Measurements from ENCODE around the gene RANBP6. TPM values are rescaled to one million over a fixed set of nuclear protein-coding genes. Genes with fewer than 3 reads are reported as not detected.
A peak's percentile ranks its signal among the peaks of the same experiment; 100 is the strongest.

The RANBP6 gene
- total RNA-seq, 3 donors from 2014 or later (not counting 1 experiment from before 2014, with no cell fraction given): 27.5 to 31.3 (median 29.6) TPM

DNA sequence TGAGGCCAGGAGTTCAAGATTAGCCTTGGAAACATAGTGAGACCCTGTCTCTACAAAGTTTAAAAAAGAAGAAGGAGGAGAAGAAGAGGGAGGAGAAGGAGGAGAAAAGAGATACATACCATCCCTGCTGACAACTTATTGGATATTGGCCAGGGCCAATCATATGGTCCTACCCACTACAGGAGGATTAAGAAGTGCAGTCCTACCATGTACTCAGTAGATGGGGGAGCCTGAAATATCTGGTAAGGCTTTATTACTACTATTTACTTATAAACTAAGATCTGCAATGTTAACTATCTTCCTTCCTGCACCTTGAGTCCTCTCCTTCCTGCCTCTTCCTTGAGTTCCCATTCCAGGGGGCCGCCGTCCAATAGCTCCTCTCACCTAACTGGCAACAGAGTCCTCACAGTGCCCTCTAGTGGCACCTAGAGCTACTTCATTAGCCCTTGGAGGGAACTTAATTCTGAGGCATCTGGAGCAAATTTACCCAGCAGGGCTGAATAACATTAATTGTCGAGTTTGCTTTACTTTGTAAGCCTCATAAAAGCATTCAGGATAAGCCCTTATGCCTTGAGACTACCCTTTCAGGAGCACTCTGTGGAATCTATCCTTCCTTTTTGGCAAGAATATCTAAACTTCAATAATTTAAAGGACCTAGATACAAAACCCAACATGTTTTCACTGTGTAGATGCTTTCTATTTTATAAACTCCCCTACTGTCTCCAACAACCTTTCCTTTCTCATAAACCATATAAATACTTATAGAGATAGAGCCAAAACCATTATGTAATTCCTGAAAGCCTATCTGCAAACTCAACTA is 39.1 kb upstream of the RANBP6 start:
- H3K27ac ChIP-seq (ENCODE audit: low read length): no peak overlapping the region
- H3K9me3 ChIP-seq (ENCODE audit: control insufficient read depth, insufficient read depth, low read length): no peaks in the 10 kb centered on the region
- H3K4me3 Mint-ChIP-seq: no peak overlapping the region
- no peaks in the 10 kb centered on the region for H3K4me1 ChIP-seq (ENCODE audit: control insufficient read depth, insufficient read depth, low read length)
- H3K36me3 Mint-ChIP-seq: no peaks in the 10 kb centered on the region
- H3K27me3 Mint-ChIP-seq (ENCODE audit: low read depth in 2 of 2): peaks cover 5 to 7% of the 10 kb centered on the region in 2 donors
- peaks cover 7 to 13% of the 10 kb centered on the region in 2 donors for H3K4me1 Mint-ChIP-seq
- no peaks in the 10 kb centered on the region for H3K27me3 ChIP-seq (ENCODE audit: control insufficient read depth, insufficient read depth, low read length)
- peak overlapping the region in 1 of 2 donors; percentile 3 for H3K27ac Mint-ChIP-seq
- peak in 1 of 2 donors; percentile 81 for DNase-seq
- peak; percentile 74 to 77 (median 75) for ATAC-seq
- 12% methylated on average over 3 of the region's 3 CpGs for WGBS (ENCODE audit: insufficient coverage)
- intact Hi-C loops (cut with micrococcal nuclease): loop anchor here (1.0 to 10.0 kb wide), 4 partner anchors 160 to 514 kb away; partner anchors contain the start of gene IL33
- H3K9me3 Mint-ChIP-seq: no peaks in the 10 kb centered on the region
- H3K4me3 ChIP-seq (ENCODE audit: low read length): no peak overlapping the region
- no peaks in the 10 kb centered on the region for H3K36me3 ChIP-seq (ENCODE audit: control insufficient read depth, insufficient read depth, low read length)
- TF ChIP-seq, protein P1, sequence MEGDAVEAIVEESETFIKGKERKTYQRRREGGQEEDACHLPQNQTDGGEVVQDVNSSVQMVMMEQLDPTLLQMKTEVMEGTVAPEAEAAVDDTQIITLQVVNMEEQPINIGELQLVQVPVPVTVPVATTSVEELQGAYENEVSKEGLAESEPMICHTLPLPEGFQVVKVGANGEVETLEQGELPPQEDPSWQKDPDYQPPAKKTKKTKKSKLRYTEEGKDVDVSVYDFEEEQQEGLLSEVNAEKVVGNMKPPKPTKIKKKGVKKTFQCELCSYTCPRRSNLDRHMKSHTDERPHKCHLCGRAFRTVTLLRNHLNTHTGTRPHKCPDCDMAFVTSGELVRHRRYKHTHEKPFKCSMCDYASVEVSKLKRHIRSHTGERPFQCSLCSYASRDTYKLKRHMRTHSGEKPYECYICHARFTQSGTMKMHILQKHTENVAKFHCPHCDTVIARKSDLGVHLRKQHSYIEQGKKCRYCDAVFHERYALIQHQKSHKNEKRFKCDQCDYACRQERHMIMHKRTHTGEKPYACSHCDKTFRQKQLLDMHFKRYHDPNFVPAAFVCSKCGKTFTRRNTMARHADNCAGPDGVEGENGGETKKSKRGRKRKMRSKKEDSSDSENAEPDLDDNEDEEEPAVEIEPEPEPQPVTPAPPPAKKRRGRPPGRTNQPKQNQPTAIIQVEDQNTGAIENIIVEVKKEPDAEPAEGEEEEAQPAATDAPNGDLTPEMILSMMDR (IDR thresholded peaks at IDR 0.05): peak; percentile 67

DNA sequence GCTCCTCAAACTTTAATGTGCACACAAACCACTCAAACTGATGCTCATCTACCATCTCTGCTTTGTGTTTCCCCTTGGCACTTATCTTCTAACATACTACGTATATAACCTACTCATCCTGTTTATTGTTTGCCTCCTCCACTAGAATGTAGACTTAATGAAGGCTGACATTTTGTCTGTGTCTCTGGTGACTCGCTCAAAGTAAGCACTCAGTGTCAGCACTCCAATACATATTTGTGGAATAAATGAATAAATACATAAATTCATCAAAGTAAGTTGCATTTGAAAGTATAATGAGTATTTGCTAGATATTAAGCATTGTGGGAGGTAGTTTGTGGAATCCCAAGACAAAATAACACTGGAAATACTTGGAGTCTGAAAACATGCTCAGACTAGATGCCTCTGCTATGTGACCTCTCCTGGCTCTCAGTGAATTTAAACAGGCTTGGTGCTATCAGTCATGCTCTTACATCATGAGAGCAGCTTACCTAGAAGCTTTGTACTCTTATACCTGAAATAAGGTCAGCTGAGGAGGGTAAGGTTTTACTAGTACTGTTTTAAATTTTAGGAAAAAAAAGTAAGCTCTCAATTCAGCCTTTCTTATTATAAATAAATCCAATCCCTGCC is 37.0 kb upstream of the RANBP6 start:
- ATAC-seq: no peak
- WGBS (ENCODE audit: insufficient coverage): 90% methylated on average over 1 of the region's 2 CpGs

DNA sequence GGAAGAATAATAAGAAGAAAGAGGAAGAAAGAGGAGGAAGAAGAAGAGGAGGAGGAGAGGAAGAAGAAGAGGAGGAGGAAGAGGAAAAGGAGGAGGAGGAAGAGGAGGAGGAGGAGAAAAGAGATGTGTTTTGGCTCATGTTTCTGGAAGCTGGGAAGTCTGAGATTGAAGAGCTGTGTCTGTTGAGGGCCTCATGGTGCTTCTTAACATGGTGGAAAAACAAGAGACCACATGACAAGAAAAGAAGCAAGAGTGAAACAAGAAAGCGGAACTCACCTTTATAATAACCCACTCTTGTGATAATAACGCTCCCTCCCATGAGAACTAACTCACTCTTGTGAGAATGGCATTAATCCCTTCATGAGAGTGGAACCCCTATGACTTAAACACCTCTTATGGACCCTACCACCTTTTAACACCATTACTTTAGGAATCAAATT is 36.1 kb upstream of the RANBP6 start:
- Histone ChIP-seq H3K36me3 (ENCODE audit: control insufficient read depth, insufficient read depth, low read length) (no peaks in the 10 kb centered on the region), H3K4me1 (ENCODE audit: control insufficient read depth, insufficient read depth, low read length) (no peaks in the 10 kb centered on the region), H3K4me3 (ENCODE audit: low read length) (no peak overlapping the region), H3K27ac (ENCODE audit: low read length) (no peak overlapping the region), H3K27me3 (ENCODE audit: control insufficient read depth, insufficient read depth, low read length) (no peaks in the 10 kb centered on the region), H3K9me3 (ENCODE audit: control insufficient read depth, insufficient read depth, low read length) (no peaks in the 10 kb centered on the region)
- 89% methylated on average over 2 of the region's 2 CpGs for WGBS (ENCODE audit: insufficient coverage)
- DNase-seq: no peak
- Mint-ChIP-seq H3K4me1 (peaks cover 7 to 13% of the 10 kb centered on the region in 2 donors), H3K4me3 (no peak overlapping the region), H3K36me3 (no peaks in the 10 kb centered on the region), H3K27me3 (ENCODE audit: low read depth in 2 of 2) (peaks cover 8 to 10% of the 10 kb centered on the region in 2 donors), H3K27ac (no peak overlapping the region), H3K9me3 (no peaks in the 10 kb centered on the region)
- intact Hi-C loops (cut with micrococcal nuclease): loop anchor here (10.0 kb wide), 1 partner anchor 163 kb away; the partner anchor contains the start of gene IL33
- TF ChIP-seq, protein P1 (IDR thresholded peaks at IDR 0.05): no peak
- ATAC-seq: no peak

More for the DNA sequence above, 37.0 kb upstream of the RANBP6 start:
- Histone ChIP-seq H3K27me3 (ENCODE audit: control insufficient read depth, insufficient read depth, low read length) (no peaks in the 10 kb centered on the region), H3K36me3 (ENCODE audit: control insufficient read depth, insufficient read depth, low read length) (no peaks in the 10 kb centered on the region), H3K4me3 (ENCODE audit: low read length) (no peak overlapping the region), H3K4me1 (ENCODE audit: control insufficient read depth, insufficient read depth, low read length) (no peaks in the 10 kb centered on the region), H3K27ac (ENCODE audit: low read length) (no peak overlapping the region), H3K9me3 (ENCODE audit: control insufficient read depth, insufficient read depth, low read length) (no peaks in the 10 kb centered on the region)
- H3K9me3 Mint-ChIP-seq: no peaks in the 10 kb centered on the region
- peaks cover under 1 to 5% of the 10 kb centered on the region in 2 donors for H3K27me3 Mint-ChIP-seq (ENCODE audit: low read depth in 2 of 2)
- H3K4me1 Mint-ChIP-seq: peaks cover 7 to 13% of the 10 kb centered on the region in 2 donors
- no peak overlapping the region for H3K27ac Mint-ChIP-seq
- DNase-seq: no peak
- H3K36me3 Mint-ChIP-seq: no peaks in the 10 kb centered on the region
- intact Hi-C loops (cut with micrococcal nuclease): loop anchor here (10.0 kb wide), 1 partner anchor 162 kb away; the partner anchor contains the start of gene IL33
- TF ChIP-seq, protein P1 (IDR thresholded peaks at IDR 0.05): no peak
- no peak overlapping the region for H3K4me3 Mint-ChIP-seq
